ENCODE data around the gene UTP25.
A peak's percentile ranks its signal among the peaks of the same experiment; 100 is the strongest.

Gene UTP25

DNA sequence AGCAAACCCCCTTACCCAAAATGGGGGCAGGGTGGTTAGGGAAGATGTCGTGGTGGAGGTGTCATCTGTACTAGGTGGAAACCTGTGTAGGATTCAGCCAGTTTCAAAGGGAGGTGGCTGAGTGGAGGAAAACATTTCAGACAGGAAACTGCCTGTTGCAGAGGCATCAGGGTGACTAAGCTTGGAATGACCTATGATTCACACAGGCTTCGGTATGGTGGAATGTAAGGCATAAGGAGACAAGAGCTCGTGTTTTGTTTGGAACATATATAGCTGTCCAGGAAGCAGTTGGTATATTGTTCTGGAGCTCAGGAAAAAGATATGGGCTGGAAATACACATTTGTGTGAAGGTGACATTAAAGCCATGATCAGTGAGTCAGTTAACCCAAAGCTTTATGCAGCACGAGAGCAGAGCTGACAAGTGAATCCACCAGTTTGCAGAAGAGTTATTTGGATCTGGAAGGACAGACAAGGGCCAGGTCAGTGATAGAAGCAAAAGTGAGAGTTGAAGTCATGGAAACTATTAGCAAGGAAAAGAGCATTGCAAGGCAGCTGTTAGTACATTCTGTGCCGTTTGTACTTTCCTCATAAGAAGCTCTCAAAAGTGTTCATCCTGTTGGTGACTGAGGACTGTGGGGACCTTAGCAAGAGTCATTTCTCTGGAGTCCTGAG is 12.2 kb downstream of the UTP25 start:
- DNase-seq, result no peak

GRCh38 chr1:209840611-209841010 is 12.8 kb downstream of the UTP25 start:
- DNase-seq, result no peak

DNA sequence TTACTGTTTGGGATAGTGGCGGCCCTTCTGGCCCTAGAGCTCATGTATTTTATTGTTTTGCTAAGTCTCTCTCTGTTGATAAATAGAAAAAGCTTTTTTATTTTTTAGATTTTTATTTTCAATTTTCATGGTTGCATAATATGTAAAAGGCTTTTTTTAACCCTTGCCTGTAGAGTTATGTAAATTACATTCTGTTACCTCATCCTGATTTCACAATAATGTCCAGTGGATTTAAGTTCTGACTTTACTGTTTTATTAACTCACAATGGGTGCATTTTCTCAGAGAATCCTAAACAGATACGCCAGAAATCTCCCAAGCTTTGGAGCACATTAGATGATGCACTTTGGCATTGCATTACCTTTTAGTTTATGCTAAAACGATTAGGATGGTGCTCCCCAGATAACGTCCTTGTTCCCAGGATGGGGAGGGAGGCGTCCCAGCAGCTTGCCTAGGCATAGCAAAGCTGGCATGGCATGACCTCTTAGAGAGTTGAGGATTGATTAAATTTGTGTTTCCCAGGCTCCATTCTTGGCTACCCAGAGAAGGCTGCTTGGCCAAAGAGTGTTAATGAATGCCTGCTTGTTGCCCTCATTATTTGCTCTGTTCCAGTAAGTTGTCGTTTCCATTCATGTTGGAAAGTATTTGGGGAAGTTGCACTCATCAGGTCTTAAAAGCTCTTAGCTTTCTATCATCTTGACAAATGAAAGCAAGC is 17.1 kb downstream of the UTP25 start:
- no peak for DNase-seq

GRCh38 chr1:209845408-209845725 is 17.6 kb downstream of the UTP25 start:
- DNase-seq, result no peak

GRCh38 chr1:209849388-209849787 is 21.6 kb downstream of the UTP25 start:
- no peak for DNase-seq

- peak in 2 of 5 experiments; percentile 14 to 16 for DNase-seq
Measured at GRCh38 chr1:209850342-209850979, 22.7 kb downstream of the UTP25 start.

- DNase-seq, result no peak
Measured at GRCh38 chr1:209853676-209854075, 25.9 kb downstream of the UTP25 start.

GRCh38 chr1:209854196-209854595 is 26.4 kb downstream of the UTP25 start:
- DNase-seq, result no peak

GRCh38 chr1:209855006-209855405 is 27.2 kb downstream of the UTP25 start:
- DNase-seq, result no peak

GRCh38 chr1:209855623-209856022 is 27.9 kb downstream of the UTP25 start:
- DNase-seq, result no peak

GRCh38 chr1:209858561-209859103 is 30.9 kb downstream of the UTP25 start:
- DNase-seq, result no peak

- peak; percentile 32 to 77 (median 59) for DNase-seq
Measured at GRCh38 chr1:209860293-209860881, 32.6 kb downstream of the UTP25 start.

DNA sequence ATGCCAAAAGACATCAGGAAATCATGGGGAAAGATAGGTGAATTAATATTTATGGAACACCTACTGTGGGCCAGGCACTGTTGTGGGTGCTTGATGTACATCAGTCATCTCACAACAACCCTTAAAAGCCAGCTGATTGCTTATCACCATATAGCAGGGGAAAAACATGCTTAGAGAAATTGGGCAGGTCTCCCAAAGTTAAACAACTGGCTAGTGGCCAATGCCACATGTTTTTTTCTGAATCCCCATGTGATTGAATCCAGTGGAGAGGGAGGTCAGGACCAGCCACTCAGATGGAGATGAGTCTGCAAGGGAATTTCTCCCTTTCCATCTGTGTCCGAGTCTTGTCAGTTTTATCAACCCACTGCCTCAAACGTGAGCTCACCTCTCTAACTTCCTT is 33.5 kb downstream of the UTP25 start:
- no peak for DNase-seq

GRCh38 chr1:209862391-209863356 is 34.9 kb downstream of the UTP25 start:
- no peak for DNase-seq

- no peak for DNase-seq
Measured at GRCh38 chr1:209863766-209864485, 36.2 kb downstream of the UTP25 start.

DNA sequence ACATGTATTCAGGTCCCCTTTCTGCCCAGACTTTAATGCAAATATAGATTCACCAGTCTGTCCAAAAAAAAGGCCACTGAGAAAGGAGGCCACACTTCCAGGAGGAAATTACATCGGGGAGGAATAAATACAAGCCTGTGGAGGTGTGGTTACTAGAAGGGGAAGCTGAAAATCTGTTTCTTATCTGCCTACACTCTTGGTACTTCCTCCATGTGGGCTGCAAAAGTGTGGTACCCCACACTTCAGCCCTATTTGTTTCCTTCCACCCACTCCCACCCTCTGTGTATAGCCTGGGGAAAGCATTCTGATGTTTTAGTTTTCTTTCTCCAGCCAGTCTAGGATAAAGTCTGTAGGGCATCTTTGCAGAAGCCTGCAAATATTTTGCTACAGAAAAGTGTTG is 38.4 kb downstream of the UTP25 start:
- DNase-seq, result no peak

DNA sequence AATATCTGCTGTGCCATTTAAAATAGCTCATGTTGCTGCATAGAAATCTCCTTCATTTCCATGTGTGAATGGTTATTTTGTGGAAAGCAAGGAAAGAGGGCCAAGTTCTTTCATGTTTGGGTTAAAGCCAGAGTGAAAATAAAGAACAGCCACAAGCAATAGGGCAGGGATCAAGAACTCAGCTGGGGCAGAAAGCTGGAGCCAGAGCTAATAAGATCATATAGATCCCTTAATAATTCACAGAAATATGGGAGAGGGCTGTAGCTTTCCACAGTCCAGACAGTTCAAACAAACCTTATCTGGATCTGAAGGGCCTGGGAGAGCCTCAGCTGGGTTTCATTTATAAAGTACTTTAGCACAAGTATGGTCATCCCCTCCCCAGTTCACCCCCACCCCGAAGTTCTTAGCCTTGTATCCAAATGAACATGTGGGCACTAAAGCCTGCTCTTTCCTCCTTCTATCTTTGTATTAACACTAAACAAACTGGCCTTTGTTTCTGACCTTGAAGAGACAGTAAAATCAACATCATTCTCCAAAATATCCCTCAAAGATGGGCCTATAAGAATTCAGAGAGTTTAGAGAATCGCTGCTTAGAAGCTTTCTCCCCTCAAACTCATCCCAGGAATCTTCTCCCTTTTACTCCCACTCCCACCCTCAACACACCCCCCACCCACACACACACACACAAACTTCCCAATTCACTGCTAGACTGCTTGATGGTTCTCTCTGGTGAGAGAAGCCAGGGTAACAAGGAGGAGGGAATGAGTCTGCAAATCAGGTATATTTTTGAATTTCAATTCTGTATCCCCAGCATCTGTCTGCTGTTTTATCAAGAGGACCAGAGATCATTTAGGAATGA is 41.7 kb downstream of the UTP25 start:
- DNase-seq, result no peak

DNA sequence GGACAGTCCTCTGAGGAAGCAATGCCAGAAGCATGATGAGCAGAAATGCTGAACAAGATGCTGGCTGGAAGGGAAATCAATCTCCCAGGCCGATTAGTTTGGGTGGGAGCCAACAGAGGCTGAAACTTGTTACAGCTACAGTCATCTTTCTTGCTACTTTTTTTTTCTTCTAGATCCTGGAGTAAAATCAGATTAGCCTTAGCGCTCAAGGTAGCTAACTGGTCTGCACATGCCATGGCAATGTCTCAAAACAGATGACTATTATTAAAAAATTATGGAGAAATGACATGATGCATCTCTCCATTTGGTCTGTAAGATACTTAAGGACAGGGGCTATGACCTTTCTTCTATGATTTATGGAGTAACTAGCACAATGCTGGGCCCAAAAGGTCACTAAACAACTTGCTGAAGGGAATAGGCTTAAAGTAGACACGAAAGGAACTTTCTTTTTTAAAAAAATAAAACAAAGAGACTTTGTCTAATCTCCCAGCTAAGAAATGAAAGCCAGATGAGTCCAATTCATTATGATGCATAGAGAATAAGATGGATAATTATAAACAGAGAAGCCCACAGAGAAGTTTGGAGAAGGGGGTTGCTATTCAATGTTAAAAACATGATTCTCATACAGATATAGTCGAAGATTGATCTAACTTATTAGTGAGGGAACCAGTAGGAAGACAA is 42.5 kb downstream of the UTP25 start:
- no peak for DNase-seq

- DNase-seq, result no peak
Measured at GRCh38 chr1:209871006-209871405, 43.2 kb downstream of the UTP25 start.

DNA sequence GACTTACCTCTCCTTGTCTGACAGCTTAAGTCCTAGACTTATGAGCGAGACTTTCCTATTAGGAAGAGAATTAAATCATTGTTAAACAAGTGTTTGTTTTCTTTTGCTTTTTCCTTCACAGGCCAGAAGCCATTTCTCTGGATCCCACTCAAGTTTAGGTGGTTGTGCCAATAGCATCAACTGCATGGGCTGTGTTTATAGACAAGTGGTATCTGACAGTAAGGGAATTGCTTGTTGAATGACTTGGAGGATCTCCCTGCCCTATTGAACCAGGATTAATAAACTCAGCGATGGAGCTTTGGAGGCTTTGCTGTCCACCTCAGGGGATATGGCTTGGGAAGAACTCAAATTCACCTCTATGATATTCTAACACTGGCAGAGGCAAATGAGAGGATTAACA is 43.7 kb downstream of the UTP25 start:
- no peak for DNase-seq
